ENCODE data around the gene FGFBP1.
"Not testable (repeated sequence)": the region's sequence is repeated elsewhere in the genome, so short reads cannot be mapped to it uniquely, and the experiment has no call there.

DNA sequence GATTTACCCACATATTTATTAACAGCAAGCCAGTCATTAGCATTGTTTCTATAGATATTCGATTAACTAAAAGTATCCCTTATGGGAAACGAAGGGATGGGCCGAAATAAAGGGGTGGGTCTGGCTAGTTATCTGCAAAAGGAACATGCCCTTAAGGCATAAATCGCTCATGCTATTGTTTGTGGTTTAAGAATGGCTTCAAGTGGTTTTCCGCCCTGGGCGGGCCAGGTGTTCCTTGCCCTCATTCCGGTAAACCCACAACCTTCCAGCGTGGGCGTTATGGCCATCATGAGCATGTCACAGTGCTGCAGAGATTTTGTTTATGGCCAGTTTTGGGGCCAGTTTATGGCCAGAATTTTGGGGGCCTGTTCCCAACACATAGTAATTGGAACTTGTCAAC lies 22.2 kb downstream of the FGFBP1 start:
- TF ChIP-seq, protein P1, sequence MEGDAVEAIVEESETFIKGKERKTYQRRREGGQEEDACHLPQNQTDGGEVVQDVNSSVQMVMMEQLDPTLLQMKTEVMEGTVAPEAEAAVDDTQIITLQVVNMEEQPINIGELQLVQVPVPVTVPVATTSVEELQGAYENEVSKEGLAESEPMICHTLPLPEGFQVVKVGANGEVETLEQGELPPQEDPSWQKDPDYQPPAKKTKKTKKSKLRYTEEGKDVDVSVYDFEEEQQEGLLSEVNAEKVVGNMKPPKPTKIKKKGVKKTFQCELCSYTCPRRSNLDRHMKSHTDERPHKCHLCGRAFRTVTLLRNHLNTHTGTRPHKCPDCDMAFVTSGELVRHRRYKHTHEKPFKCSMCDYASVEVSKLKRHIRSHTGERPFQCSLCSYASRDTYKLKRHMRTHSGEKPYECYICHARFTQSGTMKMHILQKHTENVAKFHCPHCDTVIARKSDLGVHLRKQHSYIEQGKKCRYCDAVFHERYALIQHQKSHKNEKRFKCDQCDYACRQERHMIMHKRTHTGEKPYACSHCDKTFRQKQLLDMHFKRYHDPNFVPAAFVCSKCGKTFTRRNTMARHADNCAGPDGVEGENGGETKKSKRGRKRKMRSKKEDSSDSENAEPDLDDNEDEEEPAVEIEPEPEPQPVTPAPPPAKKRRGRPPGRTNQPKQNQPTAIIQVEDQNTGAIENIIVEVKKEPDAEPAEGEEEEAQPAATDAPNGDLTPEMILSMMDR (conservative IDR thresholded peaks at IDR 0.05; ENCODE audit: low read depth, low read length) = not testable (repeated sequence)
- not testable (repeated sequence) for TF ChIP-seq POLR2A (IDR thresholded peaks at IDR 0.05; ENCODE audit: low read depth, low read length); CHD1 (IDR thresholded peaks at IDR 0.05; ENCODE audit: low read depth, low read length); RCOR1 (IDR thresholded peaks at IDR 0.05; ENCODE audit: insufficient replicate concordance, low read length); CEBPB (IDR thresholded peaks at IDR 0.05; ENCODE audit: low read depth, low read length); MAZ (IDR thresholded peaks at IDR 0.05; ENCODE audit: borderline replicate concordance, low read depth, low read length); BHLHE40 (IDR thresholded peaks at IDR 0.05; ENCODE audit: low read depth, low read length); MAFK (IDR thresholded peaks at IDR 0.05; ENCODE audit: low read depth, low read length); RFX5 (IDR thresholded peaks at IDR 0.05; ENCODE audit: low read depth, low read length); RAD21 (IDR thresholded peaks at IDR 0.05; ENCODE audit: low read length); MXI1 (IDR thresholded peaks at IDR 0.05; ENCODE audit: borderline replicate concordance, low read depth, low read length); SMC3 (IDR thresholded peaks at IDR 0.05; ENCODE audit: low read depth, low read length); FOS (IDR thresholded peaks at IDR 0.05; ENCODE audit: low read depth, low read length)
- TF ChIP-seq, protein P2, sequence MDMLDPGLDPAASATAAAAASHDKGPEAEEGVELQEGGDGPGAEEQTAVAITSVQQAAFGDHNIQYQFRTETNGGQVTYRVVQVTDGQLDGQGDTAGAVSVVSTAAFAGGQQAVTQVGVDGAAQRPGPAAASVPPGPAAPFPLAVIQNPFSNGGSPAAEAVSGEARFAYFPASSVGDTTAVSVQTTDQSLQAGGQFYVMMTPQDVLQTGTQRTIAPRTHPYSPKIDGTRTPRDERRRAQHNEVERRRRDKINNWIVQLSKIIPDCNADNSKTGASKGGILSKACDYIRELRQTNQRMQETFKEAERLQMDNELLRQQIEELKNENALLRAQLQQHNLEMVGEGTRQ (IDR thresholded peaks at IDR 0.05; ENCODE audit: low read depth, low read length) = not testable (repeated sequence)

Measured in IMR-90 (cell line).